HG02763 (cell line): Measurements from ENCODE around the gene DBF4.

Source experiments
- ATAC-seq: cut with Tn5 transposase; IDR thresholded peaks from one replicate; pipeline ENCODE4 v1.9.1; 2021; ENCODE audit warnings: mild to moderate bottlenecking, moderate library complexity; ENCODE audit not compliant: unreplicated experiment

Gene DBF4

DNA sequence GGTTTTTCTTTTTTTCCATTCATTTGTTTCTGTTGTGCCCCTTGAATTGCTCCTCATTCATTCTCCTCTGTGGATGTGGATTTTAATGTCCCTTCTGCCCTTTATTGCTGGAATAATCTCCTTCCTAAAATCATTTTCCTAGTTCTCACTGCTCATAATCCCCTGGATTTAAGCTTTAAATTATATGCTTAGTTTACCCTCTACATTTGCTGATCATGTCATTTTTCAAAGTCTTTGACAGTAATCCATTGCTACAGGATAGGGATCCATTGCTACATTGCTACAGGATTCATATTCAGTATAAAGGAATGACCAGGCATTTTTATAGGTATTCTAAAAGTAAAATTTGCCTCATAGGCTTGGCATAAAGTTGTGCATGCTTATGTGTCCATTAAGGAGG lies 72.1 kb downstream of the DBF4 start:
- no peak for ATAC-seq
